Stromal cell of bone marrow (primary cell): ENCODE data around the gene PCGF5.
"Not testable (repeated sequence)": the region's sequence is repeated elsewhere in the genome, so short reads cannot be mapped to it uniquely, and the experiment has no call there.

Experiments used
- DNase-seq: peaks from one replicate; pipeline ENCODE4 v3.0.0-alpha.2; 2012; ENCODE audit warnings: low read depth

Gene PCGF5

DNA sequence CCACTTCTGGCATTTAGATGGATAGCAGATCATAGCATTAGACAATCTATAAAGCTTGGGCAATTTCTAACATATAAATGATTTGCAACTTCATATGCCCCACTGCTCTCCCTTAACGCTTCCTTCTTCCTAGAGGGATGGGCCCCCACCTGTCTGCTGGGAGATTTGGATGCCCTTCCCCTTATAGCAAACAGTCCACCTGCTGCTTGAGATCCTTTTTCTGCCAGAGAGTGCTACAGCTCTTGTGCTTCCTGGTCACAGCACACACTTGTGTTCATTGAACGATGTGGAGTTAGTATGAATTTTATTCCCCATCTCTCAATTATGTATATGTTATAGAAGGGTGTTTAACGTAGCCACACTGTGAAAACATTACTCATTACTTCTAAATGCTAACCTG, 10.4 kb upstream of the PCGF5 start:
- no peak for DNase-seq

DNA sequence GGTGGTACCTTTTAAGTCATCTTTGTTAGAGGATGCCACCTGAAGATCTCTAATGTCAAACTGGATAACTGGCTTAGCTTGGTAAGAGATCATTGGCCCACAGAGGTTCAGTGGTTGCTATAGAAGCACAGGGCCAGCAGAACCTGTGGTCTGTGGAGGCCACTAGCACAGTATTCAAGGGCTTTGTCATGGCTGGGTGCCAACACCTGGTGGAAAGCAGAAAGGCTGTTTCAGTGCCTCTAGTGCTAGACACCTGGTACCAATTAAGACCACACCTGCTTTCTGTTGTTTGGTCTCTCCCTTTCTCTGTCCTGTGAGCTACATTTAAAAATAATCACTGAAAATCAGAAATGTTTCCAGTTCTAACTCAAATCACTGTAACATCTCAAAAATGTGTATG, 10.0 kb upstream of the PCGF5 start:
- no peak for DNase-seq

DNA sequence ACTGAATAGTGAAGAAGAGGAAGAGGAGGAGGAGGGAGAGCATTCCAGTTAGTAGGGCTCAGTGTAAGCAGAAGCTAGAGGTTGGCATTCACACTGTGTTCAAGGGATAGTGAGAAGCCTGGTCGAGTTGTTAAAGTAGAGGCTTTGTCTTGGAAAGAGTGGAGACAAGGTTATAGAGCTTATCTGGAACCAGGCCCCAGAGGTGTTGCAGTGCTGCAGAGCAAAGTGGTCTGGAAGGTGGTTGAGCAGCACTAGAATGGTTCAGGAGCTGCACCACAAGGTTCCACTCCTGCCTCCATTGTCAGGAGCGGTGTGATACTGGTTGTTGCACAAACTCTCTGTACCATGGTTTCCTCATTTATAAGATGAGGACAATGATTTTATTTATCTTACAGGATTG, 8.8 kb upstream of the PCGF5 start:
- DNase-seq, result no peak

DNA sequence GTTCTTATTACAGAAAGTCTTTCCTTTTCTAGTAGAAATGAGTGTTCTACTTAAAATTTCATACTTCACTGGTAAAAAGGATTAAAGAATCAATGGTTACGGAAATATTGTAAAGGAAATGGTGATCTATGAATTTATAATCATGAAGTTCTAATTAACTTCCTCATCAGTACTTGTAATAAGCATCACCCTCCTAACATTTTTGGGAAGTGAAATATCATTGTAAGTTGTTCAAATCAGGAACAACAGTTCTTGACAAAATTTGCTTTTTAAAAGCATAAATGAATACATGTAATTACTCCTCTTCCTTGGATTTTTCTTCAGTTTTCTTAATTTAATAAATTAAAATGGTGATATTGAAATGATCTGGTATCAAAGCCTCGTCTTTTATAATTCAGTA, 5.6 kb upstream of the PCGF5 start:
- DNase-seq, result no peak

DNA sequence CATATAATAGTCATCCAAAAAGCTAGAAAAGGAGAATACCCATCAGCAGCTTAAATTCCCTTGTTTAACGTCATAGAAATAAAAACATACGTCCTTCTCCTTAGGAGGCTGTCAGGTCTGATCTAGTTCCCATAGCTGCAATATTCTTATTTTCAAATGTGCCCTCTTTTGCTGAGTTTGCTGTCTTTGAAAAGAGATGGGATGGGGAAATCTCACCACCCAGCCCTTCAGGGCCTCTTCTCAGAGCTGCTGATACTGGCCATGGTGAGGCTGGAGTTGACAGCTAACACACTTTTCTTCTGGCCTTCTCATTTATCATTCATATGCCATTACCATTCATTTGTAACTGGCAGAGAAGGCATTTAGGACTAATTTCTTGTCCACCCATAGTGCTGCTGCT, 5.1 kb upstream of the PCGF5 start:
- no peak for DNase-seq

DNA sequence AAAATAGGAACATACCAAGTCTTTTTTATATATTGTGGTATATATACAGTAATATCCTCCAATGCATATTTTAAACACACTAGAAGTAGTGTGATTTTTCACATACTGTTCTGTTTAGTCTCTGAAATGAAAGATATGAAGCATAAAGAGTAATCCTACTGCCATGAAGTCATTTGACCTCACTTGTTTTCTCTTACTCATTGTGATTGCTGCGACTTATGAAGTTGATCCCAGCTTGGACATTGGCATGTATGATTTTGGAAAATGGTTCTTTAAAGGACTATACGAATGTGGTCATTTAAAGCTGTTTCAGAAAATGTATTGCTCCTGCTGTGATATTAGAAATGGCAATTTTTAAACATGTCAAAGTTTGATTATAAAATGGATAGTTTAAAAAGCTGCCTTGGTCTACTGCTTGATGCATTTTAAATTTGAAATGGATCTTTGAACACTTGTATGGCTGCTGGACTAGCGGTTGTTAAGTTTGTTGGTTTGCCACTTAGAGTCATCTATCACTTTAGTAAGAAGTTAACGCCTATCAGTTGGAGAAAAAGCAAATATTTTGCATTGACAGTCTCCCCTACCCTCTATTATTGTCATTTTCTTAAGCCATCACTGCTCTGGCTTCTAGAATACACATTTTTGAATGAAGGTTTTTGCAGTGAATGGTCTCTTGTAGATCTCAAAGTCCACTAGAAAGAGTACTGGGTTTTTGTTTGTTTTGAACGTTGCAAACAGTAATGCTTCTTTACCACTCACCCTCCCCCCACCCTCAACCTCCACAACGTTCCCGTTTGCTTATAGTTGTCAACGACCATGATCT, 881 bp upstream of the PCGF5 start:
- DNase-seq, result no peak

DNA sequence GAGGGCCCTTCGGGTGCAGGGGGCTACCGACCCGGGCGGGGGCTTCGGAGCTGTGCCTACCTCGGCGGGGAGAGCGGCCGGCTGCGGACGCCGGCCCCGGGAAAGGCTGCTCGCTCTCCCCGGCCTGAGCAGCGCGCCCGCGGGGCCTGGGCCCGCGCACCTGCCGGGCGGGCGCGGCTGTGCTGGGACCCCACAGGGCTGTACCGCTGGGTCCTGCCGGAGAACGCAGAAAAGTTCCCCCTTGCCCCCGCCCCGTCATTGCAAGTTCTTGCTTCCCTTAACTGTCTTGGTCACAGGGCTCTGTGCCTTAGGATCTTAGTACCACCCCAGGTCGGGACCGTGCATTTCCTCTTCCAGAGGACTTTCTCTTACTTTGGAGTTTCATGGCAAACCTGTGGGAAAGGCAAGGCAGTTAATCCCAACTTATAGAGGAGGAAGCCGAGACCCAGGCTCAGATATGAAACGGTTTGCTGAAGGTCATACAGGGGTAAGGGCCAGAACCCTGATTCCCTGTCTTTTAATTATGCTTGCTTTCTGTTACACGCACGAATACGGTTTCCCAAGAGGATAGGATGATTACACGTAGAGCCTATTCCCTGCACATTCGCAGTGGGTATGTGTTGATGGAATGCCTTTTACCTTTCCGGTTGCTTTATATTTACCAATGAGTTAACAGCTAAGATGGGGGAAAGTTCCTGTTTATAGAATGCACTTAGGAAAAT, 652 bp downstream of the PCGF5 start:
- no peak for DNase-seq

DNA sequence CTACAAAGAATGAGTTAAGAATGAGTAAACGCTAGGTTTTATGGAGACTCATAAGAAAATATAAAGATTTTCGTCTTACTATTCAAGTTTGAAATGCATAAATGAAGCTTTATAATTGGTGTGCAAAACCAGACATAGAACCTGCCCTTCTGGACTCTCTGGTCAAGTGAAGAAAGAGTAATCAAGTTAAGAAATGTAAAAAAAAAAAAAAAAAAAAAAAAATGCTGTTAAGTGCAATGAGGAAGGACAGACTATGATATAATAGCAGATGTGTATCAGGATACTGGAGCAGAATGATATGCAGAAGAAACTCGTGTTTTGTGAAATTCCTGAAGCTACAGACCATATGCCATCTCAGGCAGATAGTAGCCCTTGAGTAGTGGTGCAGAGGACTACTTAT, 5.6 kb downstream of the PCGF5 start:
- no peak for DNase-seq

DNA sequence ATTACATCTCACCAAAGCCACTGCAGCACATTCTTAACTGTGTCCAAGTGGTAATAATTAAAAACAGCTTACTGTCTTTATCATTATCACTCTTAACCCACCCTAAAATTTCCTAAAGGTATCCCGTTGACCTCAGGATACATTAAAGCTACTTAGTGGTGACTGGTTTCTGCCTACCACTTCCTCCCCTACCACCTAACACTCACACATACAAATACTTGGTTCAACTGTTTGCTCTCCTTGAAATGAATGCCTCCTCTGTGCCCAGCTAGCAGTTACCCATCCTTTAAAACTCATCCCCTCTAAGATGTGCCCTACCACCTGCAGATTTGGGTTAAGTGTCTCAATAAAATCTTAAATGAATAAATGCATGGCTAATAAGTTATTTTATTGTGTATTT, 7.1 kb downstream of the PCGF5 start:
- no peak for DNase-seq

DNA sequence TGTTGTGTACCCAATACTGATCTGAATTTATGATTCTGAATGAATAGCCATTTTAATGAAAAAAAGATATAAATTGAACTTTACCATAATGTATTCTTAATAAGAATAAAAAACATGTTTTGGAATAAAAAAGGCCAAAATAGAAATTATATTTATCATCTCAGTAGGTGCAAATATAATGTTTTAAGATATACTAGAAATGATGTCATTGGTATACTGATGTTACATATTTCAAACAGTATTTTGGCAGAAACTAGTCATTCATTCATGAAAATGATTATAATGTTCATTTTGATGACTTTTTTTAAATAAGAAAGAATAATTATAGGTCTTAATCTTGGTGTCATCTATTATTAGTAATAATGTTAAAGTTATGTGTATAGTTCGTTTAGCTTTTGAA, 9.2 kb downstream of the PCGF5 start:
- no peak for DNase-seq

DNA sequence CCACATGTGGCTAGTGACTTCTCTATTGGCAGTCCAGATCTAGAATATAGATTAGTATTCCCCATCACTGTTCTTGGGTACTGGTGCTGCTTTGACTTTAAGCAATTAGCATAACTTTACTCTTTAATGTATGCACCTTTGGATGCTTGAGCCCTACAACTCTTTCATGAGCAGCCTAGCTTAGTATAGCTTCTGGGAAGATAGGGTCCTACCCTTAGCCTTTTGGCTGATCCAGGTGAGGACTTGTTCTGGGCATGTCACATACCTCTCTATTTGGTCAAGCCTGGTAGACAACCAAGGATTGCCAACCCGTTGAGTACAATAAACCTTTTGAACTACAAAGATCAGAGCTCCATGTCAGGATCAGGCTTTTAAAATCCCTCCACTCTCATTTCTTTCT, 17.7 kb downstream of the PCGF5 start:
- no peak for DNase-seq

DNA sequence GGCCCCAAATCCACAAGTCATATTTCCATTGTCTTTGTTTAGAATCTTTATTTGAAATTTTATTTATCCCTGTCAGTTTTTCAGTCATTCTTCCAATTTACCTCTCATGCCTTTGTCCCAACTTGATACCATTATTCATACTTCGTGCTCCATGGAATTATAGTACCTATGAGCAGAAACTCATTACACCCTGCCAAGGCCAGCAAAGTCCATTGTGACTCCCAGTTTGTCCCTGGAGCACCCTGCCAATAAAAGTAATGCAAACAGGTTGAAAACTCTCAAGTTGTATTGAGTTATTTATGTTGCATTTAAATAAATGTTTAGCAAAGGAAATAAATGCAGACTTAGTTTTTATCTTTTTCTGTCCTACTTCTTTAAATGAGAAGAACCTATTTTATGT, 19.3 kb downstream of the PCGF5 start:
- no peak for DNase-seq

DNA sequence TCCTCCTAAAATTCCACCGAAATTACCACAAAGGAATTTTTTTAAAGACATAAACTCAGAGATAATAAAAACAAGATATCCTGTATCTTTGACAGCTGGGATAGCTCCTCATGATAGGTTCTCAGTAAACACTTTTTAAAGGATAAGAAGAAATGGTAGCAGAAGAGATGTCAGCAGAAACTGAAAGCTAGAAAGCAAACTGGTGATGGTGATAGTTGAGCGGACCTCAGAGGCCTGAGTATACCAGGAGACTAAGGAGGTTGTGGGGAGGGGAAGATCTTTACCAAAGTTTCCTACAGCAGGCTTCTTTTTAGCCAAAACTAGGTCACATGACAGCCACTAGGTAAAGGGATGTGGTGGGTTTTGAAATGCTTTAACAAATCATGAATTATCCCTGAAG, 22.5 kb downstream of the PCGF5 start:
- no peak for DNase-seq

DNA sequence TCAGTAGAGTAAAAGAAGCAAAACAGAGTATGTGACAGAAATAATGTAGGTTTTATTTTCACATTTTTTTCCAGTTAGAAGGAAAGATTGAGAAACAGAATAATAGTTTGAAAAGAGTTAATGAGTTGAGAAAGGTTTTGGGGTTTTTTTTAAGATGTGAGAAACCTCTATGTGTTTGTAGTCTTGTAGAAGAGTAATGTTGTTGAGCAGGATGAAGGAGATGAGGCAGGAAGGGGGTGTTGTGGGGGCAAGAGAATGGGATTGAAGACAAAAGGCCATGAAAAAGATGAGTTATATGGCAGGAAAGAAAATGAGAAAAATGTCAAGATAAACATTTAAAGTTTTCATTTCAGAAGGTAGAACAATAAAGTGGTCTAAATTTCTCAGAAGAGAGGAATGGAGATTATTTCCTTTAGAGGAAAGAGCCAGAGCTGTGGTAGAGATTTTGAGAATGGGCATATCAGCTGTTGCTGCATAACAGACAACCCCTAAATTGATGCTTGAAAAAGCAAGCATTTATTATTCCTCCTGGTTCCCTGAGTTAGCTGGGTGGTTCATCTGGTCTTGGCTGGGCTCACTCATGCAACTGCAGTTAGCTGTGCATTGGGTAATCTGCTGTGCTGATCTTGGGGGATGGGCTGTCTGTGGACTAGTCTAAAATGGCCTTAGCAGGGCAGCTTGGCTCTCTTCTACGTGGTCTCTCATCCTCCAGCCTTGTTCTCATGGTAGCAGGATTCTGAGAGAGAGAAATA, 27.1 kb downstream of the PCGF5 start:
- DNase-seq, result peak; percentile 40

DNA sequence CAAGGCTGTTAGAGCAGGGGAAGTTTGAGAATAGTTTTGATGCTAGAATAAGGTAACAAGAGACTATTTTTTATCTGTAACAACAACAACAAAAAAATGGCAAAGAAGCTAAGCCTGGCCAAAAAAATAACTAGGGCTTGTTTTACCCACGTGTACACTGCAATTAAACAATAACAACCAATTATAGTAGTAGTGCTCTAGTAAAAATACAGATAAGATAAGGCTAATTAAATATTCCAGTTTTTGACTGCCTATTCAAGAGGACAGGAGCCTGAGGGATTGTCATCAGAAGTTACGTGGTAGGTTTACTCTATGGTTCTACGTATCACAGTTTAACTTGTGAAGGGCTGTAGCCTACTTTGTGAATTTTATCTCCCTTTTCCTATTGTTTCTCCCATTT, 29.2 kb downstream of the PCGF5 start:
- no peak for DNase-seq

DNA sequence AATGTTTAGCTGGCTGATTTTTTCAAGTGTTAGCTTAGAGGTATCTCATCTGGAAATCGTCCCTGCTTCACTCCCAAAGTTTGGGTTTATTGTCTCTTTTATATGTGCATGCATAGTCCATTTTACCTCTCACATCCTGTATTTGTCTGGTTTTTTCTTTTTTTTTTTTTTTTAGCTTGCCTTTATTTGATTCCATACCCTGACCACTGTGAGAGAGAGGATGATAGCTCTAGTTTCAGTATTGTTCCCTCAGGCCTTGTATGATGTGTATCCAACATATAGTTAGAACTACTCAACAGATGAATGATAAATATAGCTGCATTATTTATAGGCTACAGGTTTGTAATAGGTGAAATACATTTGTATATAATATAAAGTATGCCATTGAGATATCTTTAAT, 29.9 kb downstream of the PCGF5 start:
- no peak for DNase-seq

DNA sequence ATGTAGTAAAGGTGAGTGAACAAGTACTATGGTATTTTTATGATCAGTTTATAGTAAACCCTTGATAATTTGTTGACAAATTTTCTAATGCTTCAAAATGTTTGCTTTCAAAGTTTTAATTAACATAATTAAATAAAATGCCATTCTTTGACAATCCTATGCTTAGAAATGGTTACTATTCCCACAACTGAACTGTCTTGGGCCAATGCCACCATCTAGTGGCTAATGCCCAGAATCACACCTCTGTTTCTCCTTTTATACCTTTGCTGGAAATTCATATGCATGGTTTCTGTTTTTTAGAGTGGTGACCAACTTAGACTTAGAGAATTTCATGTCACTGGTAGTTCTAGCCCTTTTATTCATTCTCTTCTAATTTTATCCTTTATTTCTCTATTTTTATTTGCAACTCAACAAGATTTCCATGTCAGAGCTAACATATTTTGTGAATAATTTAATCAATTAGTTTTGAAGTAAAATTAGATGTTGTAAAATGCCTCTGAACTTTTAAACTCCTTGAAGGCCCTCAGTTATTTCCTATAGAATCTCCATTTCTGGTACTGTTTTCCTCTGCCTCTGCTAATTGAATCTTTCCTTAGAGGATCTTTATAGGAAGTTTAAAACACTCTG, 31.1 kb downstream of the PCGF5 start:
- peak; percentile 41 for DNase-seq

DNA sequence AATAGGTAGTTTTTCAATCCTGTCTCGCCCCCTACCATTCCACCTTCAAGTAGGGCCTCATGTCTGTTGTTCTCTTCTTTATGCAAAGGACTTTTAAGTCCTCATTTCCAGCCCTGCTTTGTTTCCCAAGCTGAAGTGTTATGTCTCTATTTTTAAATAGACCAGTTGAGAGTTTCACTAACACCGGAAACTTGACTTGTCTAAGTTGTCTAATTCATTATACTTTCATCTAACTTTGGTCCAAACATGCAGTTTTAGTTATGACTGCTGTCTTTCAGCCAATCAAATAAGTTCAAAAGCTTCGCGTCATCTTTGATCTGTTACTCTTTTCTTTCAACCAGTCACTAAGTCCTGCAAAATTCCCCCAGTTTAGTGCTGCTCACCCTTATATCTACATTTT, 32.8 kb downstream of the PCGF5 start:
- no peak for DNase-seq

DNA sequence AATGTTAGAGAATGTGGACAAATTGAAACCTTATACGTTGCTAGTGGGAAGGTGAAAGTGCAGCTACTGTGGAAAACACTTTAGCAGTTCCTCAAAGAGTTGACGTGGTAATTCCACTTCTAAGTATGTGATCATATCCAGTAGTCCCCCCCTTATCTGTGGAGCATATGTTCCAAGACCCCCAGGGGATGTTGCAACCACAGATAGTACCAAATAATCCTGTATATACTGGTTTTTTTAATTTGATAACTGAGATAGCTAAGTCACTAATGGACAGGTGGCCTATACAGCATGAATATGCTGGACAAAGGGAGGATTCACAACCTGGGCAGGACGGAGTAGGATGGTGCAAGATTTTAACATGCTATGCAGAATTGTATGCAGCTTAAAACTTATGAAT, 36.8 kb downstream of the PCGF5 start:
- DNase-seq, result no peak

DNA sequence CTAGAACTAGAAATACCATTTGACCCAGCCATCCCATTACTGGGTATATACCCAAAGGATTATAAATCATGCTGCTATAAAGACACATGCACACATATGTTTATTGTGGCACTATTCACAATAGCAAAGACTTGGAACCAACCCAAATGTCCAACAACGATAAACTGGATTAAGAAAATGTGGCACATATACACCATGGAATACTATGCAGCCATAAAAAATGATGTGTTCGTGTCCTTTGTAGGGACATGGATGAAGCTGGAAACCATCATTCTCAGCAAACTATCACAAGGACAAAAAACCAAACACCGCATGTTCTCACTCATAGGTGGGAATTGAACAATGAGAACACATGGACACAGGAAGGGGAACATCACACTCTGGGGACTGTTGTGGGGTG, 40.0 kb downstream of the PCGF5 start:
- DNase-seq, result not testable (repeated sequence)

DNA sequence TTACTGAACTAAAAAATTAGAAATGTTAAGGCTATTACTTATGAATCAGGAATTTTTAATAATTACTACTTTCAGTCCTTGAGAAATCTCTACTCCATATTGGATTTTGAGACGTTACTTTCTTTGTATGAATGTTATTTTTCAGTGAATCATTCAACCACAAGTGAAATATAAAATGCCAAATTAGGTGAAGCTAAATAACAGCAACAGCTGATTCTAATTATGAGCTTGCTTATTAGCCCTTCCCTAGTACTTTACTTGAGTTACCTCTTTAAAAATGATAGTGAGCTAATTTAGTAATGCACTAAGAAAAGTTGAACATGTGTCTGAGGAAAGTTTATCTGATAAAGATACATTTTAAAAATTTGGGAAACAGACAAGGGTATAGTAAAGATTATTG, 51.4 kb downstream of the PCGF5 start:
- no peak for DNase-seq

DNA sequence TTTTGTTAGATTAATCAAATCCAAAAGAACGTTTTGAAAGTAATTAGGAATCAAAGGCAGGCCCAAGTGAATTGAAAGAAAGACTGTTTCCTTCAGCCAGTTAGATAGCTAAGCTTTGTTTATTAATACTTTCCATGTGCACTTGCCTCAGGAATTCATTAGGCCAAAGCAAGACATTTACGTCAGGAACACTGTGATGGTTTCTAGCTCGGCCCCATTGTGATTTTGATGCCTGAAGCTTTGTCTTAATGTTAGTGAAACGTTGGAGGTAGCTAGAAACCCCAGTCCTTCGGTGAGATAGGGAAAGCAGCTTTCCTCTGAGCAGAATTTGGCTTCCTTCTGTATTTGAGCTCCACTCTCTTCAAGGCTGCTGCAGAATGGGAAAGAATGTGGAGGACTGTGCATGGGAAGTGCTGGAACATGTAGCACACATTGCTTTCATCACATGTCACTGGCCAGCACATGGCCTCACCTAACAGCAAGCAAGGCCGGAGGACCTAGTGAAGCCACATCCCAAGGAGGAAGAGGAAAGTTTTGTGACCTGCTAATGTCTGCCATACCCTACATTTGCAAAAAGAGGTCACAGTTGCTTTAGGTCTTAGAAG, 64.1 kb downstream of the PCGF5 start:
- DNase-seq, result no peak
